Mononuclear cell (primary cell): ENCODE data around the gene DLGAP1. TPM values are rescaled to one million over a fixed set of nuclear protein-coding genes. Genes with fewer than 3 reads are reported as not detected.

Experiments used
- H3K27me3 ChIP-seq: 2 replicates; pipeline ENCODE4 v1.6.0; 2011; ENCODE audit warnings: low read length, control low read depth; ENCODE audit not compliant: insufficient read depth
- H3K4me1 ChIP-seq: 2 replicates; pipeline ENCODE4 v1.5.1; 2011; ENCODE audit warnings: mild to moderate bottlenecking, low read length, control low read depth; ENCODE audit not compliant: insufficient read depth
- H3K4me3 ChIP-seq: 2 replicates; pipeline ENCODE4 v1.5.1; 2011; ENCODE audit warnings: mild to moderate bottlenecking, low read length, moderate library complexity
- H3K9me3 ChIP-seq: 2 replicates; pipeline ENCODE4 v1.5.1; 2011; ENCODE audit warnings: low read depth, mild to moderate bottlenecking, control low read depth, low read length
- total RNA-seq: library from RNA; depleted of rRNA; stranded (reverse); fragments of >200 nt; gene quantifications from one replicate; pipeline ENCODE4 v1.2.3, GENCODE V29; 2012

Gene DLGAP1
- total RNA-seq, 1 donor: 0.42 TPM

GRCh38 chr18:3508576-3509549, 946.2 kb downstream of the DLGAP1 start:
- Histone ChIP-seq H3K4me3 (no peak overlapping the region), H3K4me1 (no peaks in the 10 kb centered on the region), H3K27me3 (no peaks in the 10 kb centered on the region), H3K9me3 (no peaks in the 10 kb centered on the region)

- peaks cover 20% of the 10 kb centered on the region for H3K27me3 ChIP-seq
- peaks cover 4% of the 10 kb centered on the region for H3K4me1 ChIP-seq
- no peak overlapping the region for H3K4me3 ChIP-seq
- no peaks in the 10 kb centered on the region for H3K9me3 ChIP-seq
Observed at GRCh38 chr18:3504637-3505036, 950.5 kb downstream of the DLGAP1 start.

- H3K4me1 ChIP-seq: peaks cover 12% of the 10 kb centered on the region
- H3K9me3 ChIP-seq: no peaks in the 10 kb centered on the region
- H3K4me3 ChIP-seq: no peak overlapping the region
- peaks cover 37% of the 10 kb centered on the region for H3K27me3 ChIP-seq
Observed at GRCh38 chr18:3502650-3503049, 952.5 kb downstream of the DLGAP1 start.

GRCh38 chr18:3500016-3500415, 955.1 kb downstream of the DLGAP1 start:
- Histone ChIP-seq H3K9me3 (no peaks in the 10 kb centered on the region), H3K4me1 (peaks cover 12% of the 10 kb centered on the region), H3K27me3 (peaks cover 42% of the 10 kb centered on the region), H3K4me3 (no peak overlapping the region)

GRCh38 chr18:3499501-3499900, 955.6 kb downstream of the DLGAP1 start:
- Histone ChIP-seq H3K27me3 (peaks cover 42% of the 10 kb centered on the region), H3K4me3 (no peak overlapping the region)

GRCh38 chr18:3498698-3499471, 956.2 kb downstream of the DLGAP1 start:
- H3K4me1 ChIP-seq: peaks cover 15% of the 10 kb centered on the region
- H3K4me3 ChIP-seq: no peak overlapping the region
- H3K27me3 ChIP-seq: peaks cover 42% of the 10 kb centered on the region
- no peaks in the 10 kb centered on the region for H3K9me3 ChIP-seq

More at GRCh38 chr18:3499501-3499900, 955.6 kb downstream of the DLGAP1 start:
- H3K4me1 ChIP-seq: peaks cover 12% of the 10 kb centered on the region
- H3K9me3 ChIP-seq: no peaks in the 10 kb centered on the region

- Histone ChIP-seq H3K9me3 (no peaks in the 10 kb centered on the region), H3K27me3 (peaks cover 35% of the 10 kb centered on the region), H3K4me1 (peaks cover 19% of the 10 kb centered on the region), H3K4me3 (no peak overlapping the region)
Observed at GRCh38 chr18:3495691-3496430, 959.2 kb downstream of the DLGAP1 start.

- peaks cover 22% of the 10 kb centered on the region for H3K27me3 ChIP-seq
- peaks cover 15% of the 10 kb centered on the region for H3K4me1 ChIP-seq
- H3K4me3 ChIP-seq: no peak overlapping the region
- no peaks in the 10 kb centered on the region for H3K9me3 ChIP-seq
Observed at GRCh38 chr18:3494569-3494968, 960.5 kb downstream of the DLGAP1 start.

GRCh38 chr18:3494245-3494526, 960.9 kb downstream of the DLGAP1 start:
- Histone ChIP-seq H3K4me1 (peaks cover 11% of the 10 kb centered on the region), H3K27me3 (peaks cover 18% of the 10 kb centered on the region), H3K9me3 (no peaks in the 10 kb centered on the region), H3K4me3 (no peak overlapping the region)

- Histone ChIP-seq H3K9me3 (no peaks in the 10 kb centered on the region), H3K4me3 (no peak overlapping the region), H3K27me3 (peaks cover 14% of the 10 kb centered on the region), H3K4me1 (peaks cover 7% of the 10 kb centered on the region)
Observed at GRCh38 chr18:3493501-3494244, 961.4 kb downstream of the DLGAP1 start.

- Histone ChIP-seq H3K4me3 (no peak overlapping the region), H3K4me1 (peaks cover 7% of the 10 kb centered on the region), H3K9me3 (no peaks in the 10 kb centered on the region), H3K27me3 (peaks cover 5% of the 10 kb centered on the region)
Observed at GRCh38 chr18:3492721-3493120, 962.4 kb downstream of the DLGAP1 start.

- Histone ChIP-seq H3K9me3 (no peaks in the 10 kb centered on the region), H3K4me1 (peaks cover 7% of the 10 kb centered on the region), H3K4me3 (no peak overlapping the region), H3K27me3 (peaks cover 3% of the 10 kb centered on the region)
Observed at GRCh38 chr18:3491981-3492555, 963.0 kb downstream of the DLGAP1 start.

- Histone ChIP-seq H3K4me3 (no peak overlapping the region), H3K9me3 (no peaks in the 10 kb centered on the region), H3K27me3 (no peaks in the 10 kb centered on the region), H3K4me1 (peaks cover 7% of the 10 kb centered on the region)
Observed at GRCh38 chr18:3489462-3489861, 965.6 kb downstream of the DLGAP1 start.

GRCh38 chr18:3486512-3486911, 968.6 kb downstream of the DLGAP1 start:
- Histone ChIP-seq H3K4me3 (no peak overlapping the region), H3K9me3 (no peaks in the 10 kb centered on the region)

More at GRCh38 chr18:3486512-3486911, 968.6 kb downstream of the DLGAP1 start:
- Histone ChIP-seq H3K27me3 (no peaks in the 10 kb centered on the region), H3K4me1 (no peaks in the 10 kb centered on the region)
